ENCODE data around the gene TBC1D4.

GRCh38 chr13:75467040-75467728 is 14.8 kb downstream of the TBC1D4 start:
- TF ChIP-seq POLR2A (IDR thresholded peaks at IDR 0.05; ENCODE audit: low read depth) (no peak), CTCF (IDR thresholded peaks at IDR 0.05) (no peak)

Measured in esophagus muscularis mucosa (tissue), 3 donors.